ENCODE results near the gene ERBIN.

ERBIN gene

GRCh38 chr5:65994117-65994786 is 67.9 kb downstream of the ERBIN start:
- CTCF ChIA-PET: interaction anchor here (0.6 kb wide), 1 partner anchor 14 kb away, joined by 4 read pairs; no protein-coding TSS in a partner anchor
- POLR2A ChIA-PET: no interaction called here
- TF ChIP-seq NFRKB (IDR thresholded peaks at IDR 0.05) (no peak), ELF4 (IDR thresholded peaks at IDR 0.05) (no peak), L3MBTL2 (conservative IDR thresholded peaks at IDR 0.05) (no peak), PKNOX1 (IDR thresholded peaks at IDR 0.05) (no peak), FOXM1 (IDR thresholded peaks at IDR 0.05; ENCODE audit: borderline replicate concordance) (no peak), TARDBP (IDR thresholded peaks at IDR 0.05) (no peak), LEF1 (IDR thresholded peaks at IDR 0.05; ENCODE audit: borderline replicate concordance) (no peak)
- no peak for DNase-seq (ENCODE audit: extremely low spot score)

GRCh38 chr5:65999061-65999723 is 72.8 kb downstream of the ERBIN start:
- TF ChIP-seq LEF1 (IDR thresholded peaks at IDR 0.05; ENCODE audit: borderline replicate concordance) (no peak), ZNF384 (IDR thresholded peaks at IDR 0.05) (no peak), SUZ12 (IDR thresholded peaks at IDR 0.05) (no peak), BHLHE40 (IDR thresholded peaks at IDR 0.05; ENCODE audit: borderline replicate concordance) (no peak), FOXA1 (IDR thresholded peaks at IDR 0.05) (no peak)
- no peak for DNase-seq (ENCODE audit: extremely low spot score)
- POLR2A ChIA-PET: no interaction called here
- CTCF ChIA-PET: no interaction called here

- TF ChIP-seq L3MBTL2 (conservative IDR thresholded peaks at IDR 0.05) (no peak), ARNT (IDR thresholded peaks at IDR 0.05) (no peak), SP1 (IDR thresholded peaks at IDR 0.05) (no peak), TARDBP (IDR thresholded peaks at IDR 0.05) (no peak)
- POLR2A ChIA-PET: no interaction called here
- CTCF ChIA-PET: no interaction called here
- DNase-seq (ENCODE audit: extremely low spot score): no peak
Measured at GRCh38 chr5:66001952-66002351, 75.6 kb downstream of the ERBIN start.

- ChIA-PET POLR2A (no interaction called here), CTCF (no interaction called here)
- DNase-seq (ENCODE audit: extremely low spot score): no peak
- TF ChIP-seq NFRKB (IDR thresholded peaks at IDR 0.05) (no peak), CTBP1 (IDR thresholded peaks at IDR 0.05; ENCODE audit: borderline replicate concordance) (no peak), ELF4 (IDR thresholded peaks at IDR 0.05) (no peak), TARDBP (IDR thresholded peaks at IDR 0.05) (no peak), PKNOX1 (IDR thresholded peaks at IDR 0.05) (no peak), FOXK2 (IDR thresholded peaks at IDR 0.05) (no peak), L3MBTL2 (conservative IDR thresholded peaks at IDR 0.05) (no peak), SP1 (IDR thresholded peaks at IDR 0.05) (no peak), ZNF384 (IDR thresholded peaks at IDR 0.05) (no peak), HDGF (IDR thresholded peaks at IDR 0.05; ENCODE audit: borderline replicate concordance) (no peak), FOXA1 (IDR thresholded peaks at IDR 0.05) (no peak), ARNT (IDR thresholded peaks at IDR 0.05) (no peak), BHLHE40 (IDR thresholded peaks at IDR 0.05; ENCODE audit: borderline replicate concordance) (no peak), FOXM1 (IDR thresholded peaks at IDR 0.05; ENCODE audit: borderline replicate concordance) (no peak), SUZ12 (IDR thresholded peaks at IDR 0.05) (no peak), LEF1 (IDR thresholded peaks at IDR 0.05; ENCODE audit: borderline replicate concordance) (no peak)
Measured at GRCh38 chr5:66002415-66002814, 76.0 kb downstream of the ERBIN start.

- DNase-seq (ENCODE audit: extremely low spot score): no peak
- TF ChIP-seq LEF1 (IDR thresholded peaks at IDR 0.05; ENCODE audit: borderline replicate concordance): no peak
- no peak for TF ChIP-seq NFRKB (IDR thresholded peaks at IDR 0.05)
- no peak for TF ChIP-seq TARDBP (IDR thresholded peaks at IDR 0.05)
- TF ChIP-seq PKNOX1 (IDR thresholded peaks at IDR 0.05): no peak
- TF ChIP-seq L3MBTL2 (conservative IDR thresholded peaks at IDR 0.05): no peak
- no peak for TF ChIP-seq FOXK2 (IDR thresholded peaks at IDR 0.05)
- TF ChIP-seq ELF4 (IDR thresholded peaks at IDR 0.05): no peak
- no peak for TF ChIP-seq HDGF (IDR thresholded peaks at IDR 0.05; ENCODE audit: borderline replicate concordance)
- no peak for TF ChIP-seq ZNF384 (IDR thresholded peaks at IDR 0.05)
- no peak for TF ChIP-seq SP1 (IDR thresholded peaks at IDR 0.05)
- TF ChIP-seq FOXA1 (IDR thresholded peaks at IDR 0.05): no peak
- no peak for TF ChIP-seq SUZ12 (IDR thresholded peaks at IDR 0.05)
- no peak for TF ChIP-seq FOXM1 (IDR thresholded peaks at IDR 0.05; ENCODE audit: borderline replicate concordance)
- TF ChIP-seq BHLHE40 (IDR thresholded peaks at IDR 0.05; ENCODE audit: borderline replicate concordance): no peak
- no peak for TF ChIP-seq CTBP1 (IDR thresholded peaks at IDR 0.05; ENCODE audit: borderline replicate concordance)
- TF ChIP-seq ARNT (IDR thresholded peaks at IDR 0.05): no peak
- POLR2A ChIA-PET: no interaction called here
- CTCF ChIA-PET: no interaction called here
Measured at GRCh38 chr5:66004216-66004615, 77.8 kb downstream of the ERBIN start.

- no peak for DNase-seq (ENCODE audit: extremely low spot score)
- ChIA-PET POLR2A (no interaction called here), CTCF (no interaction called here)
- no peak for TF ChIP-seq NFRKB (IDR thresholded peaks at IDR 0.05)
- TF ChIP-seq ZNF384 (IDR thresholded peaks at IDR 0.05): no peak
- TF ChIP-seq SUZ12 (IDR thresholded peaks at IDR 0.05): no peak
- no peak for TF ChIP-seq ARNT (IDR thresholded peaks at IDR 0.05)
- TF ChIP-seq CTBP1 (IDR thresholded peaks at IDR 0.05; ENCODE audit: borderline replicate concordance): no peak
- TF ChIP-seq BHLHE40 (IDR thresholded peaks at IDR 0.05; ENCODE audit: borderline replicate concordance): no peak
- TF ChIP-seq TARDBP (IDR thresholded peaks at IDR 0.05): no peak
- TF ChIP-seq SP1 (IDR thresholded peaks at IDR 0.05): no peak
- TF ChIP-seq L3MBTL2 (conservative IDR thresholded peaks at IDR 0.05): no peak
- TF ChIP-seq HDGF (IDR thresholded peaks at IDR 0.05; ENCODE audit: borderline replicate concordance): no peak
- no peak for TF ChIP-seq FOXK2 (IDR thresholded peaks at IDR 0.05)
- no peak for TF ChIP-seq ELF4 (IDR thresholded peaks at IDR 0.05)
Measured at GRCh38 chr5:66009277-66009676, 82.9 kb downstream of the ERBIN start.

Measured in HEK293T (cell line).